NCI-H1694 treated with DMSO at 0.1 percent for 48 hours (cell line): ENCODE measurements around the gene CTNNA2.

Experiments
- DNase-seq: peaks from one replicate; lab custom pipeline; 2025; lab: John Stamatoyannopoulos, UW

The CTNNA2 gene

DNA sequence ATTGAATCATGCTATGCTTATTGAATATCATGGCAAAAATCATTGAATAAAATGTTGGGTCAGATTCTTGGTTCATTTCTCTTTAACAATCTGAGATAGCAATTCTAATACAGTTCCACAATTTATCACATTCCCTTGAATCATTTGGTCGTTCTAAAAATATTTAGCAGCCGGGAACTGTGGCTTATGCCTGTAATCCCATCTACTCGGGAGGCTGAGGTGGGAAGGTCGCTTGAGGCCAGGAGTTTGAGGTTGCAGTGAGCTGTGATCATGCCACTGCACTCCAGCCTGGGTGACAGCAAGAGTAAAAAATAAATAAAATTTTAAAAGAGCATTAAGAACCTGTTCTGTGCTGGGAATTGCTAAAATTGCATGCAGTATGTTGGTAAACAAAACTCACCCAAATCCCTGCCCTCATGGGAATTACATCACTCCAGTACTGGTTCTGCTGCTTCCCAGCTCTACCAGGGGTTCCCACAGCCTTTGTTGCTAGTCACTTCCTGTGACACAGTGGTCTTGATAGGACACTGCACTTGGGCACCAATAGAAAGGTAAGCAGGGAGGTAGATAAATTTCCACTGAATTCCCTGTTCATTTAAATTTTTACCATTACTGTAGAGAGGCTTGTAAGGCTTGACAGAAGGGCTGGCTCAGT, 200.4 kb downstream of the CTNNA2 start:
- no peak for DNase-seq

DNA sequence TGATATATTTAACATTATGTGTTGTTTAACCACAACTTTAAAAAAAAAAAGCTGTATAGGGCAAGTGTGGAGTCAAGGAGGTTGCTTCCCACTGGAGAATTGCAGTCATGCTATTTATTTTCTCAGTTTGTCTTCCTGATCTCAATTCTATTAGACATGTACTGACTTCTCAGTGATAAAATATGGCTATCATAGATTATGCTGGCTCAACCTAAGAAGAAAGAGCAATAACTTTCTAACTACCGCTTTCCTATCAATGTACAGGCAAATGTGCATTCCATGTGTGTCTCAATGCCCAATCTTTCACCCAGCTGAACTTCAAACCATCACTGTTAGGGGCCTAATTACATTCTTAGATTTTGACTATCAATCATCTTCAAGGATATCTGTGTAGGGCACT, 201.4 kb downstream of the CTNNA2 start:
- DNase-seq = no peak

GRCh38 chr2:79715338-79715737, 202.5 kb downstream of the CTNNA2 start:
- DNase-seq = no peak

DNA sequence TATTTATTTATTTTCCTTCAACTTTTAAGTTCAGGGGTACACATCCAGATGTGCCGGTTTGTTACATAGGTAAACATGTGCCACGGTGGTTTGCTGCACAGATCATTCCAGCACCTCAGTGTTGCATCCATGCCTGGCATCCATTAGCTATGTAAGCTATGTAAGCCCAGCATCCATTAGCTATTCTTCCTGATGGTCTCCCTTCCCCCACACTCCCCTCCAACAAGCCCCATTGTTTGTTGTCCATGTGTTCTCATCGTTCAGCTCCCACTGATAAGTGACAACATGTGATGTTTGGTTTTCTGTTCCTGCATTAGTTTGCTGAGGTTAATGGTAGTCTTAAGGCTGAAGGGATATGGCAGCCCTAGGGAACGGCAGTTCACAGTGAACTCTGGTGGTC, 203.4 kb downstream of the CTNNA2 start:
- no peak for DNase-seq

DNA sequence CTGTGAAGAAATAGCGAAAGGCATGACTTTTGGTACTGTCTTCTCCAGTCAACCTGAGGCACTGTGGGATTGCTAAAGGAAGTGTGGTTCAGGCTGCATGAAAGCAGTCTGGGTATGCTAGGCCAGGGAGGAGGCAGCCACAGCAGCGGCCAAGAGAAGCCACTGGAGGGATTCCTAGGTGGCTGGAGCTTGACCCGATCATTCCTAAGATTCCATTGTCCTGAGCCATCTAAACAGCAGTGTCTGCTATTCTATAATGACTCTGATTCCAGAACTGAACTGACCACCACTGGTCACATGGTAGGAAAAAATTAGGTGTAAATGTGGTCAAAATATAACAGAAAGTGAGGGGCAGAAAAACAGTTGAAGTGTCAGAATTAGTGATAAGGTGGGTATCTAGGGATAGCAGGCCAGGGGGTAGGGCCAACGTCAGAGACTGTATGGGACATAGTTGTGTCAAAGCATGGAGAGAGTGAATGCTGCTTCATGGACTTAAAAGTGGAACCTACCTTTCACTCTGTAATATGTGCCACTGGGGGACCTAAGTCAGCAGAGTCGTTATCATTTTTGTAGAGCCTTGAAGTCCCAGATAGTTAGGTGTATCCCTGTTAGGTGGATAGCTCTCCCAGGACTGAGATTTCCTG, 204.6 kb downstream of the CTNNA2 start:
- DNase-seq = no peak

DNA sequence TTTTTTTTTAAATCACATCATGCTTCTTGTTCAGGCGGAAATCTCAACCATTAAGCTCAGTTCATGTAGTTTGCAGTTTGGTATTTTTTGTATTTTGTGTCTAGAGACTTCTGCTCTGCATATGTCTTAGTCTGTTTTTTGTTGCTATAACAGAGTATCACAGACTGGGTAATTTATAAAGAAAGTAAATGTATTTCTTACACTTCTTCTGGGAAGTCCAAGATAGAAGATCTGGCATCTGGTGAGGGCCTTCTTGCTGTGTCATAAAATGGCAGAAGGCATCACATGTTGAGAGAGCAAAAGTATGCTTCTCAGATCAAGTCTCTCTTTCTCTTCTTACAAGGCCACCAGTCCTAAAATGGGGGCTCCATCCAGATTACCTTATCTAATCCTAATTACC, 208.2 kb downstream of the CTNNA2 start:
- no peak for DNase-seq

DNA sequence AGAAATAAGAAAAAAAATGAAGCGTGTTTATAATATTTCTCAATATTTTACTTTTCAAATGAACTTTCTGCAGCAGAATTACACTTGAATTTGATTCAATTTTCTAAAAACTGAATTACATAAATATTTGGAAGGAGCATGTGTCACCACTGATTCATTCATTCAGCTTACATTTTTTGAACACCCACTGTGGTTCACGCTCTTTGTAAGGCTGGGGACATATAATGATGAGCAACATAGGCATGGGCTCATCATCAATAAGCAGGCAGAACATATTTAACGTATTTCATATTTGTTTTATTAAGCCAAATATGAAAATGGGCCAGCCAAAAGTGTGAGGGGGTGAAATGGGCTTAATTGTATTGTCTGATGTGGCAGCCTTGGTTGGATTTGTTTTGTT, 209.1 kb downstream of the CTNNA2 start:
- no peak for DNase-seq

GRCh38 chr2:79723830-79724229, 211.0 kb downstream of the CTNNA2 start:
- DNase-seq = no peak

GRCh38 chr2:79729532-79729931, 216.7 kb downstream of the CTNNA2 start:
- no peak for DNase-seq

- no peak for DNase-seq
Observed at GRCh38 chr2:79734518-79734917, 221.7 kb downstream of the CTNNA2 start.

DNA sequence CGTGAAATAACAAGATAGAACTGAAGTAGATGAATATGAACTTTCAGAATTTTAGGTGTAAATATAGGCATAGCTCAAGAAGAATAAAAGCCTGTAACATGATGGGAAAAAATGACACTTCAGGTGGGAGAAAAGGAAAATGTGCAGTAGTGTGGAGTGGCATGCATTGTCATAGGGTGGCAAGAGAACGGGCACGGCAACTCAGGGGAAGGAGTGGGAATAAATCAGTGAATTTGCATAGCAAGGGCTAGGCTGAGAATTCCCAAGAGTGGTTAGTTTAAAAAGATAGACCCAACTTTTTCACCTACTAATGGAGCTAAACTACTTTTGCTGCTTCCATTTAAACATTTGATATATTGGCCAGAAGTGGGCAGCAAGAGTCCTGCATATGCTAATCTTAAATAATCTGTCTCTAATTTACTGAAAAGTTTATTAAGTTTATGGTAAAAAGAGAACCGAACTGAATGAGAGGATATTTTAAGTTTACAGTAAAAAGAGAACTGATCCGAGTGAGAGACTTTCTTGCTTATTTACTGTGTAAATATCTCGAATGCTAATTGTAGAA, 228.1 kb downstream of the CTNNA2 start:
- DNase-seq = no peak

DNA sequence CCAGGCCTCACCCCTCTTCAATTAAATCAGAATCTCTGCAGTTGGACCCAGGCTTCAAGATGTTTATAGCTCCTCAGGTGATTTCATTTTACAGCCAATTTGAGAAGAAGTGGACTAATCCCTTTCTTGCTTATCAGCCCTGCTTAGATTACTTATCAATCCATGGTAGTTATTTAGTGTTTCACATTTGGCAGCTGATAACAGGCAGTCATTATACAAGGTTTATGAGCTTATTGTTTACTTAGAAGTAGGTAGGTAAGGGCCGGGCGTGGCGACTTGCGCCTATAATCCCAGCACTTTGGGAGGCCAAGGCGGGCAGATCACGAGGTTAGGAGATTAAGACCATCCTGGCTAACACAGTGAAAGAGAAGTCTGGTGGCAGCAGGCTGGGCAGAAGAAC, 237.5 kb downstream of the CTNNA2 start:
- no peak for DNase-seq

GRCh38 chr2:79757526-79757925, 244.7 kb downstream of the CTNNA2 start:
- no peak for DNase-seq

- no peak for DNase-seq
Observed at GRCh38 chr2:79758042-79758441, 245.2 kb downstream of the CTNNA2 start.

DNA sequence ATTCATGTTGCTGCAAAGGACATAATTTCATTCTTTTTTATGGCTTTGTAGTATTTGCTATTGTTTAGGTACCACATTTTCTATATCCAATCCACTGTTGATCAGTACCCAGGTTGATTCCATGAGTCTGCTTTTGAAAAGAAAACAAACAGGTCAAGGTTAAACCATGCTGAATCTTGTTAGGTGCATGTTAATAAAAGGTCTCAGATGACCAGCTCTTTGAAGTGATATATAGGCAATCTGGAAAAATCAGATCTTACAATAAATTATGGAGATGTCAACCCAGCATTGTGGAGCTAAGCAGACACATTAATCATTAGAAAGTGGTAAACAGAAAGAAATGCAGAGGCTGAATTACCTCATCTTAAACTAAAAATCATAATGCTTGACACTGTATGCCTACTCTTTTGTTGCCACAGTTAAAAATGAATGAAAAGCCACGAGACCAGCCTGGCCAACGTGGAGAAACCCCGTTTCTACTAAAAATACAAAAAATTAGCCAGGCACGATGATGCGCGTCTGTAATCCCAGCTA, 246.0 kb downstream of the CTNNA2 start:
- no peak for DNase-seq

DNA sequence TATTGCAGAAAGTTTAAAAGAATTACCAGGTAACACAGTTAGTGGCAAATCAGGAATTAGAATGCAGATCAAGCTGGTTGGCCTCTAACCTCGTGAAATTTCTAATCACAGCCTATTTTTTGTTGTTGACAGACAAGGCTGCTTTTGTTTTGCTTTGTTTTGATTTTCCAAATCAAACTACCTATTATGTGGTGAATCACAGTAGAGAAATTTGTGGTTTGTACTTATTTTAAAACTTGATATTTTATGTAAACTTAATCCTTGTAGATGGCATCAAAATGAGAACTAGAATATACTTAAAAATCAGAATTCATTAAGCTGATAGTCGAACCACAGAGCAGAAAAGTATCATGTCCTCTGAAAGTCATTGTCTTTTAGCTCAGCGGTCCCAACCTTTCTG, 258.1 kb downstream of the CTNNA2 start:
- no peak for DNase-seq

GRCh38 chr2:79771493-79771892, 258.6 kb downstream of the CTNNA2 start:
- DNase-seq = no peak

DNA sequence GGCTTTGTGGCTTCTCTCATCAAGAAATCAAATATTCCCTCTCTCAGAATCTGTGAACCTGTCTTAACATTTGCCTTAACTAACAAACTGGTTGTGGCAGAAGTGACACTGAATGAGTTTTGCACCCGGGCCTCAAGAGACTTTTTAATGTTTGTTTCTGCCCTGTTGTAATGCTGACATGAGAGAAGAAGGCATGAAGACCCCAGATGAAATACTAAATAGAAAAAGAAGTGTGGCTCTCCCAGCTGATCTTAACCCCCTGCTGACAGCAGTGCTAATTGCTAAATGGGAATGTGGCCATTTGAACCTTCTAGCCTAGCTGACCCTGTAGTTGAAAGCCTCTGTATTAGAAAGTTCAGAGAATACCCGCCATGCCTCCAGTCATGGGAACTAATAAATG, 261.2 kb downstream of the CTNNA2 start:
- DNase-seq = no peak

- no peak for DNase-seq
Observed at GRCh38 chr2:79776461-79776860, 263.6 kb downstream of the CTNNA2 start.

GRCh38 chr2:79780781-79781180, 267.9 kb downstream of the CTNNA2 start:
- no peak for DNase-seq

- DNase-seq = no peak
Observed at GRCh38 chr2:79782576-79783452, 270.0 kb downstream of the CTNNA2 start.

GRCh38 chr2:79788952-79789651, 276.3 kb downstream of the CTNNA2 start:
- DNase-seq = no peak
